OCI-LY3 (cell line): ENCODE data around the gene ZNF202.

Source experiments
- H2AFZ ChIP-seq: fragments of 200-600, 300-600 bp; shearing (Covaris generic); 2 replicates; pipeline ENCODE4 v1.6.0; 2014; ENCODE audit warnings: antibody characterized with exemption, low read depth, low read length
- H3K27ac ChIP-seq: fragments of 200-600, 300-600 bp; sonication (generic); 2 replicates; pipeline ENCODE4 v1.5.1; 2014; ENCODE audit warnings: mild to moderate bottlenecking, low read length, moderate library complexity, mixed read lengths
- H3K27me3 ChIP-seq: fragments of 200-600, 300-600 bp; sonication (generic); 2 replicates; pipeline ENCODE4 v1.6.1; 2014; ENCODE audit warnings: low read depth, low read length, mixed read lengths
- H3K36me3 ChIP-seq: fragments of 200-600, 300-600 bp; sonication (generic); replicated peaks from 2 replicates; pipeline ENCODE3; 2014; ENCODE audit warnings: low read depth, low read length, mixed read lengths
- H3K4me1 ChIP-seq: fragments of 300-600, 200-600 bp; sonication (generic); 2 replicates; pipeline ENCODE4 v1.6.1; 2014; ENCODE audit warnings: low read length, mixed read lengths
- H3K4me2 ChIP-seq: fragments of 200-600, 300-600 bp; sonication (generic); 2 replicates; pipeline ENCODE4 v1.6.1; 2014; ENCODE audit warnings: low read length, mixed read lengths
- H3K4me3 ChIP-seq: fragments of 300-600, 200-600 bp; sonication (generic); 2 replicates; pipeline ENCODE4 v1.5.1; 2014; ENCODE audit warnings: antibody characterized with exemption, mild to moderate bottlenecking, low read length, moderate library complexity
- H3K79me2 ChIP-seq: fragments of 300-600, 200-600 bp; shearing (Covaris generic); 2 replicates; pipeline ENCODE4 v1.6.1; 2014; ENCODE audit warnings: mild to moderate bottlenecking, low read length, mixed read lengths
- H3K9ac ChIP-seq: fragments of 300-600, 200-600 bp; shearing (Covaris generic); 2 replicates; pipeline ENCODE4 v1.6.0; 2014; ENCODE audit warnings: mild to moderate bottlenecking, low read length, moderate library complexity
- H3K9me3 ChIP-seq: fragments of 200-600, 300-600 bp; shearing (Covaris generic); 2 replicates; pipeline ENCODE4 v1.6.1; 2014; ENCODE audit warnings: low read length, mixed read lengths; ENCODE audit not compliant: insufficient read depth
- H4K20me1 ChIP-seq: fragments of 200-600, 300-600 bp; sonication (generic); 2 replicates; pipeline ENCODE4 v1.6.1; 2016; ENCODE audit warnings: low read length, mixed read lengths; ENCODE audit not compliant: insufficient read depth
- EZH2phosphoT487 ChIP-seq: fragments of 200-600 bp; shearing (Covaris generic); IDR thresholded peaks from 2 replicates; pipeline ENCODE4 v1.6.1; 2018; ENCODE audit warnings: antibody characterized with exemption, mixed run types, low read depth
- TF ChIP-seq, protein P1 (sequence below): fragments of 200-600, 300-600 bp; sonication (generic); IDR thresholded peaks from 2 replicates; pipeline ENCODE4 v1.5.1; 2014; ENCODE audit warnings: antibody characterized with exemption, low read length, low read depth

The ZNF202 gene

DNA sequence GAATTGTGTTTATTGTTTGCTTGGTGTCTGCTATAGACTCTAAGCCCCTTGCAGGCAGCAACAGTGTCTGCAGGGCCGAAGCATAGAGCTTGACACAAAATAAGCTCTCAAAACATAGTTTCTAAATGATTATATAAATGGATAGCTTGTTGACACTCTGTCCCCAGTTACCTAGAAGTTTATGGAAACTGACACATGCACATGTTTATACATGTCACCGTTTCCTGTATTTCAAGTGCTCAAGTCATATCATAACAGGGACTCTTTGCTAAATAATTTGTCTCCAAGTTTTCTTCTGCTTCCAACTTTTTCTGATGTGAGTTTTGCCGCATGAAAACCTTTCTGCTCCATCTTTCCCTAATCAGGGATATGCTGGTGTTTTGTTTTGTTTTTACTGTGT lies 16.5 kb upstream of the ZNF202 start:
- H3K9me3 ChIP-seq = no peaks in the 10 kb centered on the region
- H4K20me1 ChIP-seq = no peaks in the 10 kb centered on the region
- H3K27ac ChIP-seq = no peak overlapping the region
- H2AFZ ChIP-seq = no peak overlapping the region
- H3K9ac ChIP-seq = no peak overlapping the region
- H3K4me1 ChIP-seq = peaks cover 4% of the 10 kb centered on the region
- no peaks in the 10 kb centered on the region for H3K36me3 ChIP-seq
- no peak for TF ChIP-seq EZH2phosphoT487
- TF ChIP-seq, protein P1, sequence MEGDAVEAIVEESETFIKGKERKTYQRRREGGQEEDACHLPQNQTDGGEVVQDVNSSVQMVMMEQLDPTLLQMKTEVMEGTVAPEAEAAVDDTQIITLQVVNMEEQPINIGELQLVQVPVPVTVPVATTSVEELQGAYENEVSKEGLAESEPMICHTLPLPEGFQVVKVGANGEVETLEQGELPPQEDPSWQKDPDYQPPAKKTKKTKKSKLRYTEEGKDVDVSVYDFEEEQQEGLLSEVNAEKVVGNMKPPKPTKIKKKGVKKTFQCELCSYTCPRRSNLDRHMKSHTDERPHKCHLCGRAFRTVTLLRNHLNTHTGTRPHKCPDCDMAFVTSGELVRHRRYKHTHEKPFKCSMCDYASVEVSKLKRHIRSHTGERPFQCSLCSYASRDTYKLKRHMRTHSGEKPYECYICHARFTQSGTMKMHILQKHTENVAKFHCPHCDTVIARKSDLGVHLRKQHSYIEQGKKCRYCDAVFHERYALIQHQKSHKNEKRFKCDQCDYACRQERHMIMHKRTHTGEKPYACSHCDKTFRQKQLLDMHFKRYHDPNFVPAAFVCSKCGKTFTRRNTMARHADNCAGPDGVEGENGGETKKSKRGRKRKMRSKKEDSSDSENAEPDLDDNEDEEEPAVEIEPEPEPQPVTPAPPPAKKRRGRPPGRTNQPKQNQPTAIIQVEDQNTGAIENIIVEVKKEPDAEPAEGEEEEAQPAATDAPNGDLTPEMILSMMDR = no peak
- no peaks in the 10 kb centered on the region for H3K79me2 ChIP-seq
- no peak overlapping the region for H3K4me3 ChIP-seq
- 0 out of 2 replicates have a peak, but pooled peaks cover 4% of the 10 kb centered on the region for H3K27me3 ChIP-seq
- no peak overlapping the region for H3K4me2 ChIP-seq

DNA sequence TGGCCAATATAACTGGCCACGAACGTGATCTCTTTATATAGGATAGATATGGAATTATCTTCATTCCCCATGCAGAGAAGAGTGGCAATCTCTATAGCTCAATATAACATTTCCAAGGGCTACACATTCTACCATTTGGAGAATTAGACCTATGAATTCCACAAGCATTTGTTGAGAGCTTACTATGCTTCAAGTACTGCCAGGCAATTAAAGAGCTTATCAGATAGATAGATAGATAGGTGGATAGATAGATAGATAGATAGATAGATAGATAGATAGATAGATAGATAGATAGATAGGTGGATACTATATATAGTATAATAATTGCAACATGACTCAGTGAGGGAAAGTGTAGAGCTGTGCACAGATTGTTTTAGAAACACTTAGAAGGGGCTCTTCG lies 14.4 kb upstream of the ZNF202 start:
- no peak overlapping the region for H3K4me2 ChIP-seq
- H3K36me3 ChIP-seq = no peaks in the 10 kb centered on the region
- TF ChIP-seq, protein P1 = no peak
- no peak for TF ChIP-seq EZH2phosphoT487
- H4K20me1 ChIP-seq = no peaks in the 10 kb centered on the region
- no peaks in the 10 kb centered on the region for H3K79me2 ChIP-seq
- no peak overlapping the region for H2AFZ ChIP-seq
- H3K4me1 ChIP-seq = peaks cover under 1% of the 10 kb centered on the region
- H3K4me3 ChIP-seq = no peak overlapping the region
- H3K9me3 ChIP-seq = no peaks in the 10 kb centered on the region
- no peak overlapping the region for H3K9ac ChIP-seq
- H3K27ac ChIP-seq = no peak overlapping the region
- H3K27me3 ChIP-seq = 0 out of 2 replicates have a peak, but pooled peaks cover 4% of the 10 kb centered on the region

DNA sequence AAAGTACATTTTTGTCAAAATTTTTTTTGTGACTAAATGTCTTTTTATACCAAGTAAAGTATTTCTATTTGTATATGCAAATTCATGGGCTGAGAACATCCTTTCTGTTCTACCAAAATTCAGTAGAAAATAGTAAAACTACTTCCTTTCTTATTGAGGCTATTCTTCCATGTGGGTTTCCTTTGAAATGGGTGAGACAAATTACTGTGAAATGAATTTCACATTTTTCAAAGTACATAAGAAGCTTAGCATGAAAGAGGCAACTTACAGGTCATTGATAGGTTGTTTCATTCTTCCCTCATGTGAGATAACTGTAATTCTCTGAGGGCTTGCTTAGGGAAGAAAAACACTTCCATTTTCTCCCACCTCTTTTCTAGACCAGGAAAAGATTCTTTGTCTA lies 13.9 kb upstream of the ZNF202 start:
- TF ChIP-seq, protein P1 = no peak
- TF ChIP-seq EZH2phosphoT487 = no peak
- Histone ChIP-seq H3K79me2 (no peaks in the 10 kb centered on the region), H3K4me1 (no peaks in the 10 kb centered on the region), H4K20me1 (no peaks in the 10 kb centered on the region), H3K4me3 (no peak overlapping the region), H2AFZ (no peak overlapping the region), H3K27me3 (0 out of 2 replicates have a peak, but pooled peaks cover 4% of the 10 kb centered on the region), H3K9me3 (no peaks in the 10 kb centered on the region), H3K27ac (no peak overlapping the region), H3K4me2 (no peak overlapping the region), H3K36me3 (no peaks in the 10 kb centered on the region), H3K9ac (no peak overlapping the region)

DNA sequence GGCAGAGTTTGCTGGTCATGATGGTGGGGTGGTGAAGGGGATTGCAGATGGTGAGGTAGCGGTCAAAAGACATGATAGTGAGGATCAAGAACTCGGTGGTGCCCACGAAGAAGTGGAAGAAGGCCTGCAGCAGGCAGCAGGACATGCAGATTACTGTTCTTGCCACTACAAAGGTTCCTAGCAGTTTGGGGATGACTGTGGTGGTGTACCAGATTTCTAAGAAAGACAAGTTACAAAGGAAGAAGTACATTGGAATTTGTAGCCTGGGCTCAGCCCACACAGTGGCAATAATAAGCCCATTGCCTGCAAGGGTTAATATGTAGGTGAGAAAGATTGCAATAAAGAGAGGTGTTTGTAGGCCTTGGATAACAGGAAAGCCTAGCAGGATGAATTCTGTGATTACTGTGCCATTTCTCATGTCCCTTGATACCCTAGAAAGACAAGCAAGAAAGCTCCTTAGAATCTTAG lies 12.7 kb upstream of the ZNF202 start, which contains the start of gene OR6X1:
OR6X1 (minus strand) TSS at position 418 of the 468 bp plus-strand sequence; CDS start at position 418, 0 bp downstream.
- Histone ChIP-seq H3K79me2 (no peaks in the 10 kb centered on the region), H3K27me3 (0 out of 2 replicates have a peak, but pooled peaks cover 4% of the 10 kb centered on the region), H3K4me2 (no peak within 1 kb of the TSS)

More for the DNA sequence above, 12.7 kb upstream of the ZNF202 start, which contains the start of gene OR6X1:
- TF ChIP-seq EZH2phosphoT487 = no peak
- TF ChIP-seq, protein P1 = no peak
- Histone ChIP-seq H3K4me3 (no peak within 1 kb of the TSS), H2AFZ (no peak within 1 kb of the TSS), H3K36me3 (no peaks in the 10 kb centered on the region), H3K9ac (no peak within 1 kb of the TSS), H3K27ac (no peak within 1 kb of the TSS), H4K20me1 (no peaks in the 10 kb centered on the region), H3K9me3 (no peaks in the 10 kb centered on the region), H3K4me1 (no peaks in the 10 kb centered on the region)
